Measurements from ENCODE around the gene SEZ6. TPM values are rescaled to one million over a fixed set of nuclear protein-coding genes. Genes with fewer than 3 reads are reported as not detected.

SEZ6 gene
- total RNA-seq, 2 donors from 2014 or later: 0.20 TPM; not detected in 1

GRCh38 chr17:29010129-29010528 is 4.3 kb upstream of the SEZ6 start:
- Mint-ChIP-seq H3K27me3 (ENCODE audit: insufficient read depth) (peaks cover 23% of the 10 kb centered on the region), H3K36me3 (ENCODE audit: low read depth) (no peaks in the 10 kb centered on the region), H3K9me3 (no peaks in the 10 kb centered on the region), H3K4me3 (no peak overlapping the region), H3K4me1 (peaks cover 26% of the 10 kb centered on the region), H3K27ac (no peak overlapping the region)
- peaks cover 6% of the 10 kb centered on the region for H3K27me3 ChIP-seq (ENCODE audit: control insufficient read depth, insufficient read depth, low read length, poor library complexity, severe bottlenecking)
- no peak overlapping the region for H3K27ac ChIP-seq (ENCODE audit: low read depth, low read length)
- no peak for TF ChIP-seq CTCF (conservative IDR thresholded peaks at IDR 0.05)
- peaks cover 16% of the 10 kb centered on the region for H3K4me1 ChIP-seq (ENCODE audit: control insufficient read depth, insufficient read depth, low read length)
- WGBS, 2 experiments (ENCODE audit: insufficient coverage in 1 of 2, insufficient read length in 1 of 2): 58 to 61% methylated on average over 2 to 3 of the region's 3 CpGs
- H3K4me3 ChIP-seq (ENCODE audit: low read length): no peak overlapping the region
- no peaks in the 10 kb centered on the region for H3K9me3 ChIP-seq (ENCODE audit: control insufficient read depth, low read length)
- no peak for DNase-seq
- no peaks in the 10 kb centered on the region for H3K36me3 ChIP-seq (ENCODE audit: control insufficient read depth, insufficient read depth, low read length)
- no peak overlapping the region for H3K9ac ChIP-seq (ENCODE audit: extremely low read depth, low read length, poor library complexity, severe bottlenecking)

GRCh38 chr17:29008591-29008990 is 2.8 kb upstream of the SEZ6 start:
- H3K4me3 Mint-ChIP-seq: no peak overlapping the region
- 90 to 91% methylated on average over 1 to 3 of the region's 3 CpGs for WGBS, 2 experiments (ENCODE audit: insufficient coverage in 1 of 2, insufficient read length in 1 of 2)
- no peaks in the 10 kb centered on the region for H3K36me3 Mint-ChIP-seq (ENCODE audit: low read depth)
- H3K9me3 Mint-ChIP-seq: no peaks in the 10 kb centered on the region
- Histone ChIP-seq H3K9me3 (ENCODE audit: control insufficient read depth, low read length) (no peaks in the 10 kb centered on the region), H3K27ac (ENCODE audit: low read depth, low read length) (no peak overlapping the region), H3K9ac (ENCODE audit: extremely low read depth, low read length, poor library complexity, severe bottlenecking) (no peak overlapping the region), H3K36me3 (ENCODE audit: control insufficient read depth, insufficient read depth, low read length) (no peaks in the 10 kb centered on the region), H3K4me3 (ENCODE audit: low read length) (no peak overlapping the region), H3K4me1 (ENCODE audit: control insufficient read depth, insufficient read depth, low read length) (peaks cover 7% of the 10 kb centered on the region), H3K27me3 (ENCODE audit: control insufficient read depth, insufficient read depth, low read length, poor library complexity, severe bottlenecking) (peaks cover 21% of the 10 kb centered on the region)
- no peak overlapping the region for H3K27ac Mint-ChIP-seq
- DNase-seq: no peak
- H3K27me3 Mint-ChIP-seq (ENCODE audit: insufficient read depth): peaks cover 39% of the 10 kb centered on the region
- H3K4me1 Mint-ChIP-seq: peaks cover 18% of the 10 kb centered on the region
- no peak for TF ChIP-seq CTCF (conservative IDR thresholded peaks at IDR 0.05)

DNA sequence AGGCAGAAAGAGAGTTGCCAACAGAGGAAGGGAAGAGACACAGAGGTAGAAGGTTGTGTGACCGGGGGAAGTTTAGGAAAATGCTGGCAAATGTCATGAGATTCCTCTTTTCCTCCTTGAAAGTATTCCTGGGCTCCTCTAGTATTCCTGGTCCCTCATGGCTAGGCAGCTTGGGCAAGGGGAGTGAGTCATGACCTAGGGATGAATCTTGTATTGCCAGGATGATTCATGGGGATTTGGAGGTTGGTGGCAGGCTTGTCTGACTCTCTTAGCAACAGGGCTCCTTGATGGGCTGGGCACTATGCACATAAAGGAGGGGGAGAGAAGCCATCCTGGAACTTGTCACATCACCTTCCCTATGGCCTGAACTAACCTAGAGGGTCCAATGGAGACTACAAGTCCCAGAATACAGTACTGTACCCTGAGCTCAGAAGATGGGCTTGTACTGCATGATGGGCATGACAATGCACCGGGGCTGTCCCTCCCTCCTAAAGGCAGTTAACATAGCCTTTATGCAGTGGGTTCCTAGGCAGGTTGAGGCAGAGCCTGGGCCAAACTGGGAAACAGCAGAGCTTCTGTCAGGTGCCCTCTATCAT is 2.1 kb upstream of the SEZ6 start:
- Histone ChIP-seq H3K9ac (ENCODE audit: extremely low read depth, low read length, poor library complexity, severe bottlenecking) (no peak overlapping the region), H3K4me3 (ENCODE audit: low read length) (no peak overlapping the region), H3K36me3 (ENCODE audit: control insufficient read depth, insufficient read depth, low read length) (no peaks in the 10 kb centered on the region), H3K27ac (ENCODE audit: low read depth, low read length) (no peak overlapping the region), H3K27me3 (ENCODE audit: control insufficient read depth, insufficient read depth, low read length, poor library complexity, severe bottlenecking) (peaks cover 27% of the 10 kb centered on the region), H3K4me1 (ENCODE audit: control insufficient read depth, insufficient read depth, low read length) (peaks cover 7% of the 10 kb centered on the region), H3K9me3 (ENCODE audit: control insufficient read depth, low read length) (no peaks in the 10 kb centered on the region)
- TF ChIP-seq CTCF (conservative IDR thresholded peaks at IDR 0.05): no peak
- H3K4me1 Mint-ChIP-seq: peaks cover 18% of the 10 kb centered on the region
- H3K4me3 Mint-ChIP-seq: no peak overlapping the region
- no peaks in the 10 kb centered on the region for H3K9me3 Mint-ChIP-seq
- WGBS, 2 experiments (ENCODE audit: insufficient coverage in 1 of 2, insufficient read length in 1 of 2): 71 to 77% methylated on average over 2 of the region's 2 CpGs
- no peak for DNase-seq
- peaks cover 44% of the 10 kb centered on the region for H3K27me3 Mint-ChIP-seq (ENCODE audit: insufficient read depth)
- no peak overlapping the region for H3K27ac Mint-ChIP-seq
- no peaks in the 10 kb centered on the region for H3K36me3 Mint-ChIP-seq (ENCODE audit: low read depth)

Data from endodermal cell (in vitro differentiated cells).